GM12878 (cell line): ENCODE data around the gene RGCC. TPM values are rescaled to one million over a fixed set of nuclear protein-coding genes. Genes with fewer than 3 reads are reported as not detected.
"Not testable (repeated sequence)": the region's sequence is repeated elsewhere in the genome, so short reads cannot be mapped to it uniquely, and the experiment has no call there.

Source experiments
- ATAC-seq: fragments of 200-7000 bp; cut with Tn5 transposase; 3 replicates; pipeline ENCODE4 v1.9.1; 2020; ENCODE audit warnings: mild to moderate bottlenecking, moderate library complexity
- BruUV-seq: library from RNA; stranded (reverse); fragments of 400-500 nt; replicated peaks from 2 replicates; lab custom pipeline; 2021; lab: Mats Ljungman, UMichigan
- CTCF ChIA-PET: fragments of 300-600 bp; sonication (Branson Sonifier 250); formaldehyde crosslinking; extraction: SDS; loops from one replicate; lab custom pipeline; 2021; ENCODE audit warnings: inconsistent platforms; lab: Yijun Ruan, JAX
- POLR2A ChIA-PET: fragments of 350-600 bp; formaldehyde crosslinking; extraction: SDS; loops from one replicate; lab custom pipeline; 2021; ENCODE audit warnings: inconsistent platforms; lab: Charles Lee
- RAD21 ChIA-PET: fragments of 300-600 bp; sonication (Branson Sonifier 250); formaldehyde crosslinking; loops from one replicate; lab custom pipeline; 2023; ENCODE audit warnings: antibody characterized with exemption; ENCODE audit not compliant: unreplicated experiment; lab: Charles Lee
- SMC1A ChIA-PET: fragments of 300-600 bp; sonication (Branson Sonifier 250); formaldehyde crosslinking; loops from one replicate; lab custom pipeline; 2023; ENCODE audit not compliant: unreplicated experiment, uncharacterized antibody; lab: Charles Lee
- DNase-seq: peaks from one replicate; pipeline ENCODE4 v3.0.0-alpha.2; 2011; ENCODE audit warnings: low read depth, low spot score
- FAIRE-seq: peaks from 3 replicates; lab custom pipeline; 2011; peaks lifted over from hg19 to GRCh38; lab: Jason Lieb, UNC
- H2AFZ ChIP-seq: 2 replicates; pipeline ENCODE4 v1.6.0; 2011; ENCODE audit warnings: low read depth, low read length, control low read depth; ENCODE audit not compliant: control insufficient read depth
- H3K27ac ChIP-seq: 2 replicates; pipeline ENCODE4 v1.5.1; 2011; ENCODE audit warnings: control low read depth; ENCODE audit not compliant: control insufficient read depth, insufficient read depth
- H3K27me3 ChIP-seq, 2 experiments: replicated peaks in 1 of 2; 2 replicates each; pipeline versions ENCODE4 v1.6.0 to v1.6.1; 2011; ENCODE audit warnings: low read length in 1 of 2; ENCODE audit not compliant: control insufficient read depth in 2 of 2, insufficient read depth in 2 of 2
- H3K36me3 ChIP-seq, 2 experiments: 2 replicates each; pipeline ENCODE4 v1.5.1; 2011; ENCODE audit warnings: low read length in 1 of 2; ENCODE audit not compliant: control insufficient read depth in 2 of 2, insufficient read depth in 2 of 2
- H3K4me1 ChIP-seq: 2 replicates; pipeline ENCODE4 v1.6.1; 2011; ENCODE audit warnings: mild to moderate bottlenecking, low read length, moderate library complexity, mixed read lengths; ENCODE audit not compliant: control insufficient read depth, insufficient read depth
- H3K4me2 ChIP-seq: 2 replicates; pipeline ENCODE4 v1.6.0; 2011; ENCODE audit warnings: control low read depth; ENCODE audit not compliant: control insufficient read depth, insufficient read depth
- H3K4me3 ChIP-seq: fragments of 200-600 bp; sonication (generic); 2 replicates; pipeline ENCODE4 v1.5.1; 2016
- H3K79me2 ChIP-seq: 2 replicates; pipeline ENCODE4 v1.6.0; 2011; ENCODE audit warnings: low read length; ENCODE audit not compliant: control insufficient read depth, insufficient read depth
- H3K9ac ChIP-seq: 2 replicates; pipeline ENCODE4 v1.8.0; 2011; ENCODE audit warnings: low read length, control low read depth, mixed read lengths; ENCODE audit not compliant: control insufficient read depth, insufficient read depth
- H3K9me3 ChIP-seq: replicated peaks from 3 replicates; pipeline ENCODE4 v1.5.1; 2011; ENCODE audit warnings: mild to moderate bottlenecking, low read length; ENCODE audit not compliant: control insufficient read depth, insufficient read depth
- H4K20me1 ChIP-seq: 2 replicates; pipeline ENCODE4 v1.6.0; 2011; ENCODE audit not compliant: control insufficient read depth, insufficient read depth
- WGBS: methylation state at CpG from one replicate; pipeline ENCODE4 v1.1.6; 2016; ENCODE audit warnings: low lambda C conversion rate; ENCODE audit not compliant: insufficient replicate concordance, insufficient coverage; ENCODE audit errors: missing lambda C conversion rate; 5-methylcytosine and 5-hydroxymethylcytosine counted together
- in situ Hi-C: fragments of 300-500 bp; cut with MboI; formaldehyde crosslinking; loops from 9 replicates; pipeline ENCODE4 v1.14.3; 2018; ENCODE audit warnings: mixed read lengths
- intact Hi-C: fragments of 100-400 bp; cut with micrococcal nuclease; formaldehyde crosslinking; loops from one replicate; pipeline ENCODE4 v1.14.2; 2022; ENCODE audit not compliant: unreplicated experiment
- polyA plus RNA-seq, 11 experiments: library from polyadenylated mRNA; depleted of rRNA in 4 of 11; unstranded in 6 of 11; stranded (reverse) in 5 of 11; fragments of >200 nt; fragmentation: Nextera tagmentation in 4 of 11; fragmentation: Illumina TruSeq in 1 of 11; extraction: Ambion mirVana in 4 of 11; extraction: Trizol in 1 of 11; gene quantifications; 1 replicate in 1 of 11; 2 replicates in 10 of 11; pipeline versions ENCODE4 v1.2.1 to v1.2.3, GENCODE V29; 2011 to 2016; ENCODE audit warnings: inconsistent platforms in 2 of 11, missing spikeins in 2 of 11, low read depth in 1 of 11
- total RNA-seq, 4 experiments: library from RNA; depleted of rRNA in 3 of 4; stranded (reverse); fragments of >200 nt in 3 of 4; fragmentation: Illumina TruSeq in 1 of 4; extraction: Trizol in 1 of 4; gene quantifications; 2 replicates each; pipeline versions ENCODE4 v1.2.1 to v1.2.3, GENCODE V29; 2013 to 2021

The RGCC gene
- total and polyA plus RNA-seq, 10 of the 15 experiments (the other 5 are each of a cell fraction or from before 2014, with no cell fraction given): 0.41 to 19.4 (median 9.9) TPM

- SMC1A ChIA-PET, ATAC-seq, H3K9me3 ChIP-seq, POLR2A ChIA-PET, H3K4me2 ChIP-seq, in situ Hi-C loops, H3K4me1 ChIP-seq, H3K27me3 ChIP-seq, BruUV-seq, DNase-seq, H4K20me1 ChIP-seq, H3K4me3 ChIP-seq, H3K9ac ChIP-seq, CTCF ChIA-PET, H3K27ac ChIP-seq, H2AFZ ChIP-seq, H3K79me2 ChIP-seq, FAIRE-seq, intact Hi-C loops, H3K36me3 ChIP-seq, RAD21 ChIA-PET: not testable (repeated sequence)
- 62% methylated on average over 7 of the region's 7 CpGs for WGBS
These were observed 35.4 kb upstream of the RGCC start for GRCh38 chr13:41421983-41422382.

GRCh38 chr13:41423259-41423658 lies 34.1 kb upstream of the RGCC start:
- H3K36me3 ChIP-seq, DNase-seq, RAD21 ChIA-PET, H3K4me2 ChIP-seq, H3K27me3 ChIP-seq, H3K27ac ChIP-seq, H2AFZ ChIP-seq, H3K9me3 ChIP-seq, BruUV-seq, intact Hi-C loops, FAIRE-seq, H3K79me2 ChIP-seq, H3K4me3 ChIP-seq, H4K20me1 ChIP-seq, ATAC-seq, H3K9ac ChIP-seq, H3K4me1 ChIP-seq, POLR2A ChIA-PET, in situ Hi-C loops: not testable (repeated sequence)
- WGBS: 72% methylated on average over 13 of the region's 13 CpGs
- SMC1A ChIA-PET: interaction anchor here (0.9 kb wide), 1 partner anchor 21 kb away, joined by 3 read pairs; no protein-coding TSS in a partner anchor
- CTCF ChIA-PET: interaction anchor here (0.6 kb wide), 1 partner anchor 159 kb away, joined by 3 read pairs; no protein-coding TSS in a partner anchor

GRCh38 chr13:41424675-41425074 lies 32.7 kb upstream of the RGCC start:
- H3K4me3 ChIP-seq, POLR2A ChIA-PET, BruUV-seq, H3K4me1 ChIP-seq, DNase-seq, H3K9ac ChIP-seq, H3K79me2 ChIP-seq, SMC1A ChIA-PET, ATAC-seq, intact Hi-C loops, in situ Hi-C loops, H3K4me2 ChIP-seq, H3K27ac ChIP-seq, RAD21 ChIA-PET, H2AFZ ChIP-seq, CTCF ChIA-PET, H3K9me3 ChIP-seq, FAIRE-seq, H3K36me3 ChIP-seq, H4K20me1 ChIP-seq, H3K27me3 ChIP-seq: not testable (repeated sequence)
- 57% methylated on average over 6 of the region's 6 CpGs for WGBS
